SJCRH30 (cell line): ENCODE data around the gene DCLK2. TPM values are rescaled to one million over a fixed set of nuclear protein-coding genes. Genes with fewer than 3 reads are reported as not detected.
"Not testable (repeated sequence)": the region's sequence is repeated elsewhere in the genome, so short reads cannot be mapped to it uniquely, and the experiment has no call there.

Experiments used
- DNase-seq, 2 experiments: peaks; one replicate each; pipeline ENCODE4 v3.0.0-alpha.2; 2015 to 2020
- H3K27ac ChIP-seq: fragments of 250-450 bp; sonication (Bioruptor Pico); 2 replicates; pipeline ENCODE4 v1.5.1; 2020; ENCODE audit warnings: mild to moderate bottlenecking, moderate library complexity
- H3K27me3 ChIP-seq: fragments of 250-450 bp; sonication (Bioruptor Pico); 2 replicates; pipeline ENCODE4 v1.5.1; 2020; ENCODE audit warnings: mild to moderate bottlenecking, moderate library complexity
- H3K36me3 ChIP-seq: fragments of 250-450 bp; sonication (Bioruptor Pico); 2 replicates; pipeline ENCODE4 v1.5.1; 2020; ENCODE audit warnings: mild to moderate bottlenecking, moderate library complexity
- H3K4me1 ChIP-seq: fragments of 250-450 bp; sonication (Bioruptor Pico); 2 replicates; pipeline ENCODE4 v1.5.1; 2020; ENCODE audit warnings: mild to moderate bottlenecking, moderate library complexity
- H3K4me3 ChIP-seq: fragments of 250-450 bp; sonication (Bioruptor Pico); 2 replicates; pipeline ENCODE4 v1.5.1; 2020; ENCODE audit warnings: mild to moderate bottlenecking, moderate library complexity
- H3K9me3 ChIP-seq: fragments of 250-450 bp; sonication (Bioruptor Pico); replicated peaks from 2 replicates; pipeline ENCODE4 v1.5.1; 2020; ENCODE audit warnings: mild to moderate bottlenecking, moderate library complexity
- total RNA-seq: library from RNA; depleted of rRNA; stranded (reverse); fragments of >200 nt; shearing (Covaris generic); gene quantifications from 2 replicates; pipeline ENCODE4 v1.2.3, GENCODE V29; 2014

DCLK2 gene
- total RNA-seq, 1 experiment from 2014 or later = 5.7 TPM

GRCh38 chr4:150167054-150167453, 88.8 kb downstream of the DCLK2 start:
- Histone ChIP-seq H3K4me1 (peaks cover 9% of the 10 kb centered on the region), H3K9me3 (no peaks in the 10 kb centered on the region), H3K27me3 (no peaks in the 10 kb centered on the region), H3K4me3 (no peak overlapping the region), H3K27ac (no peak overlapping the region), H3K36me3 (no peaks in the 10 kb centered on the region)
- no peak for DNase-seq

GRCh38 chr4:150173432-150173861, 95.2 kb downstream of the DCLK2 start:
- peak in 1 of 2 experiments; percentile 49 for DNase-seq
- H3K4me1 ChIP-seq = peaks cover 32% of the 10 kb centered on the region
- H3K27me3 ChIP-seq = no peaks in the 10 kb centered on the region
- no peaks in the 10 kb centered on the region for H3K9me3 ChIP-seq
- no peaks in the 10 kb centered on the region for H3K36me3 ChIP-seq
- no peak overlapping the region for H3K4me3 ChIP-seq
- no peak overlapping the region for H3K27ac ChIP-seq

DNA sequence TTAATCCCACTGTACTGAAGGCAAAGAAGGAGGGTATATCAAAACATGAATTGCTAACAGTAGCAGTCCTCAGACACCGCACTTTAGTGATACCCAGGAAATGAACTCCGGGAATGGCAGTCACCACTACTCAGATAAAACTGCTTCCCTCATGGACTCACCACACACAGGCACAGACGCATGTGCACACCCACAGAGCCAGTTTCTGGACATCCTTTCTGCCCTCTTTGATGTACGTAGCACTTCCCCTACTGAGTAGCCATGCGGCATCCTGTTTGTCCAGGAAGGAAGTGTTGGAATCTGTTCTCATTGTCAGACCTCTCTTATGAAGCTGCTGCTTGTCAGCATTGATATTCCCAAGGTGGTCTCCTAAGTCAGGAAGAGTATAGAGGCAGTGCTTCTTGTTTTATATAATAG, 95.7 kb downstream of the DCLK2 start:
- peak in 1 of 2 experiments; percentile 9 for DNase-seq
- no peaks in the 10 kb centered on the region for H3K9me3 ChIP-seq
- H3K4me1 ChIP-seq = peaks cover 32% of the 10 kb centered on the region
- H3K27ac ChIP-seq = no peak overlapping the region
- H3K27me3 ChIP-seq = no peaks in the 10 kb centered on the region
- no peak overlapping the region for H3K4me3 ChIP-seq
- no peaks in the 10 kb centered on the region for H3K36me3 ChIP-seq

GRCh38 chr4:150176547-150176946, 98.3 kb downstream of the DCLK2 start:
- Histone ChIP-seq H3K4me1 (peaks cover 32% of the 10 kb centered on the region), H3K27ac (no peak overlapping the region), H3K36me3 (no peaks in the 10 kb centered on the region), H3K9me3 (no peaks in the 10 kb centered on the region), H3K4me3 (no peak overlapping the region), H3K27me3 (no peaks in the 10 kb centered on the region)
- DNase-seq = peak; percentile 38 to 58

GRCh38 chr4:150178161-150178560, 99.9 kb downstream of the DCLK2 start:
- H3K27me3 ChIP-seq = no peaks in the 10 kb centered on the region
- no peak overlapping the region for H3K4me3 ChIP-seq
- H3K36me3 ChIP-seq = no peaks in the 10 kb centered on the region
- H3K27ac ChIP-seq = no peak overlapping the region
- DNase-seq = peak in 1 of 2 experiments; percentile 44
- H3K4me1 ChIP-seq = peaks cover 30% of the 10 kb centered on the region
- no peaks in the 10 kb centered on the region for H3K9me3 ChIP-seq

DNA sequence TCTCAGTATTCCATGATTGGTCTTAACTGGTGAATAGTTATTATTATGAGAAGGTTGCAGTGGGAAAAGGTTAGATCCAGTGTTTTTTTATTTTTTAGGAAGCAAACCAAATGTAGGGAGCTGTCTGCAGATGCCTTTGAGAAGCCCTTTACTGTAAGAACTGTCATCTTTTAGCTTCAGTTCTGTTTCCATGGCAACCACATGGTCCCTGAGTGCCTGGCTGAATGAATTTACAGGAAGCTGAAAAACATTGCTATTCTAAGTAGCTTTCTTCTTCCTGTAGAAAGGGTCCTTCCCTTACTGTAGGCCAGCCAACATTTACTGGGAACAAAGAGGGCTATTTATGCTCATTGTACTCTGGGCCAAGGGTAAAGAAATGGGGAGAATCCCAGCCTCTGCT, 103.3 kb downstream of the DCLK2 start:
- peaks cover 15% of the 10 kb centered on the region for H3K4me1 ChIP-seq
- H3K9me3 ChIP-seq = no peaks in the 10 kb centered on the region
- DNase-seq = no peak
- no peak overlapping the region for H3K4me3 ChIP-seq
- no peaks in the 10 kb centered on the region for H3K27me3 ChIP-seq
- H3K36me3 ChIP-seq = no peaks in the 10 kb centered on the region
- no peak overlapping the region for H3K27ac ChIP-seq

- Histone ChIP-seq H3K36me3 (no peaks in the 10 kb centered on the region), H3K9me3 (no peaks in the 10 kb centered on the region), H3K4me3 (no peak overlapping the region), H3K27me3 (no peaks in the 10 kb centered on the region), H3K27ac (no peak overlapping the region), H3K4me1 (peaks cover 3% of the 10 kb centered on the region)
- DNase-seq = no peak
These were observed 104.5 kb downstream of the DCLK2 start for GRCh38 chr4:150182794-150183193.

GRCh38 chr4:150185033-150185432, 106.8 kb downstream of the DCLK2 start:
- not testable (repeated sequence) for H3K27me3 ChIP-seq, H3K36me3 ChIP-seq, H3K27ac ChIP-seq, DNase-seq, H3K9me3 ChIP-seq, H3K4me1 ChIP-seq, H3K4me3 ChIP-seq

DNA sequence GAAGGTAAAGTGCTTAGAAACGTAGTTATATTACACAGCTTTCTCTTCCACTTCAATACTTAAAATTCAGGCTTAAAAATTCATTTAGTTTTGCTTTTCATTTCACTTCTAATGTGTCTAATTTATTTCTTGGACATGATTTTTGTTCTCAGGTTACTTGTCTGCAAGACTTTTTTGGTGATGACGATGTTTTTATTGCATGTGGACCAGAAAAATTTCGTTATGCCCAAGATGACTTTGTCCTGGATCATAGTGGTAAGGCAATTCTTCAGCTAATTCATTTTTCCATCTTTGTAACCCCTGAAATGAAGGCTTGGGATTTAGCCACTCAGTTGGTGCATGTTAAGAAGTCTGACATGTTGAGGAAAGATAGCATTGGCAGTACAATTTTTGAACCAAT, 114.7 kb downstream of the DCLK2 start:
- Histone ChIP-seq H3K27me3 (no peaks in the 10 kb centered on the region), H3K27ac (no peak overlapping the region), H3K36me3 (no peaks in the 10 kb centered on the region), H3K4me1 (no peaks in the 10 kb centered on the region), H3K4me3 (no peak overlapping the region), H3K9me3 (no peaks in the 10 kb centered on the region)
- no peak for DNase-seq

- DNase-seq, H3K4me1 ChIP-seq, H3K27me3 ChIP-seq, H3K9me3 ChIP-seq, H3K27ac ChIP-seq, H3K36me3 ChIP-seq, H3K4me3 ChIP-seq: not testable (repeated sequence)
These were observed 119.0 kb downstream of the DCLK2 start for GRCh38 chr4:150197256-150197655.

DNA sequence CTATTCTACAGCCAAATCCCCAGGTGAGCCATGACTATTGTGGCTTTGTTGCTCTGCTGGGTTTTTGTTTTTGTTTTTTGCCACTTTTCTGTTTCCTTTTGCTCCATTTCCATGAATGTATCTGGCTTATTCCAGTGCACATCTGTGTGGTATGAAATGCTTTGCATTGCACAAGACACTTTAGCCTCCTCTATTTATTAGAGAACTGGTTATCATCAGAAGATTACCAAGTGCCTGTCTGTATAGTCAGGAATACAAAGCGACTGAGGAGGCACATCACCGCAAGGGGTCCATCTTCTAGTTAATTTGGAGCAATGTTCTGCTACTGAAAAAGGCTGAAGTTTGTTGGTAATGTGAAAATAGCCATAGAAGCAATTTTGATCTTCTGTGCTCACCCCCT, 120.8 kb downstream of the DCLK2 start:
- DNase-seq = no peak
- no peaks in the 10 kb centered on the region for H3K36me3 ChIP-seq
- no peaks in the 10 kb centered on the region for H3K27me3 ChIP-seq
- H3K9me3 ChIP-seq = no peaks in the 10 kb centered on the region
- 0 out of 2 replicates have a peak, but pooled peaks cover 4% of the 10 kb centered on the region for H3K4me1 ChIP-seq
- H3K27ac ChIP-seq = no peak overlapping the region
- H3K4me3 ChIP-seq = no peak overlapping the region

GRCh38 chr4:150205016-150205415, 126.8 kb downstream of the DCLK2 start:
- Histone ChIP-seq H3K27me3 (no peaks in the 10 kb centered on the region), H3K9me3 (no peaks in the 10 kb centered on the region), H3K36me3 (no peaks in the 10 kb centered on the region), H3K27ac (no peak overlapping the region; the same call in 1 of the 2 replicates), H3K4me3 (no peak overlapping the region), H3K4me1 (peaks cover 29% of the 10 kb centered on the region)
- DNase-seq = no peak

- peak; percentile 67 to 78 for DNase-seq
- peak overlapping the region; percentile 86 for H3K27ac ChIP-seq
- H3K9me3 ChIP-seq = no peaks in the 10 kb centered on the region
- no peaks in the 10 kb centered on the region for H3K27me3 ChIP-seq
- no peaks in the 10 kb centered on the region for H3K36me3 ChIP-seq
- H3K4me3 ChIP-seq = no peak overlapping the region; the same call in 1 of the 2 replicates
- peaks cover 29% of the 10 kb centered on the region for H3K4me1 ChIP-seq
These were observed 128.0 kb downstream of the DCLK2 start for GRCh38 chr4:150206265-150206664.

DNA sequence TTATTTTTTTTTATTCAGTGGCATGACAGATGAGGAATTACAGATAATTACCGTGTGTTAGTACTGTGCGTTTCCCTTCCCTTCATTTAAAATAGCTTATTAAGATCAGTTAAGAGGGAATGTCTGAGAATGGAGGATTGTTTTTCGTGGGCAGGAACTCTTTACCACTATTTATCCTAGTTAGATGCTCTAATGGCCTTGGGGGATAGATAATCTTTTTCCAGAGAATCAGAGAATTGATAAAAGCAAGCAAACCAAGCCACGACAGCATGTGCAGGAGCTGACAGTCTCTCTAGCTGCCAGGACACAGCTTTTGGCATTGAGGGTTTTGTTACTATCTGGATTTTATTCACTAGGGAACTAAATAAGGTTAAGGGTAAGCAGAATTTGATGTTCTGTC, 128.7 kb downstream of the DCLK2 start:
- no peaks in the 10 kb centered on the region for H3K27me3 ChIP-seq
- DNase-seq = peak; percentile 15 to 61
- peaks cover 29% of the 10 kb centered on the region for H3K4me1 ChIP-seq
- no peak overlapping the region; the same call in 1 of the 2 replicates for H3K4me3 ChIP-seq
- no peaks in the 10 kb centered on the region for H3K36me3 ChIP-seq
- peak overlapping the region; percentile 86 for H3K27ac ChIP-seq
- no peaks in the 10 kb centered on the region for H3K9me3 ChIP-seq

- Histone ChIP-seq H3K4me1 (peaks cover 29% of the 10 kb centered on the region), H3K27ac (peak overlapping the region; percentile 86; the same call in 1 of the 2 replicates), H3K36me3 (no peaks in the 10 kb centered on the region), H3K9me3 (no peaks in the 10 kb centered on the region), H3K4me3 (no peak overlapping the region), H3K27me3 (no peaks in the 10 kb centered on the region)
- DNase-seq = peak in 1 of 2 experiments; percentile 10
These were observed 129.6 kb downstream of the DCLK2 start for GRCh38 chr4:150207871-150208270.

- no peak overlapping the region for H3K4me3 ChIP-seq
- no peak overlapping the region for H3K27ac ChIP-seq
- H3K27me3 ChIP-seq = no peaks in the 10 kb centered on the region
- no peaks in the 10 kb centered on the region for H3K9me3 ChIP-seq
- peak; percentile 45 to 59 for DNase-seq
- H3K4me1 ChIP-seq = peaks cover 23% of the 10 kb centered on the region
- H3K36me3 ChIP-seq = no peaks in the 10 kb centered on the region
These were observed 131.0 kb downstream of the DCLK2 start for GRCh38 chr4:150209140-150209829.
